Fibroblast of the aortic adventitia (primary cell): Measurements from ENCODE around the gene MTFR1L. TPM values are rescaled to one million over a fixed set of nuclear protein-coding genes. Genes with fewer than 3 reads are reported as not detected.

Source experiments
- DNase-seq: peaks from one replicate; pipeline ENCODE4 v3.0.0-alpha.2; 2010; ENCODE audit warnings: low read depth
- H3K4me3 ChIP-seq: 2 replicates; pipeline ENCODE4 v1.5.1; 2011; ENCODE audit warnings: low read depth, mild to moderate bottlenecking, control low read depth, low read length, moderate library complexity
- CTCF ChIP-seq: IDR thresholded peaks from 2 replicates; pipeline ENCODE4 v1.5.1; 2011; ENCODE audit warnings: mild to moderate bottlenecking, low read length, control low read depth, inconsistent platforms; ENCODE audit not compliant: insufficient read depth
- total RNA-seq: library from RNA; depleted of rRNA; stranded (reverse); fragments of >200 nt; gene quantifications from 2 replicates; pipeline ENCODE4 v1.2.3, GENCODE V29; 2012; ENCODE audit warnings: low replicate concordance

Gene MTFR1L
- total RNA-seq, 1 donor, result 44.6 TPM

- DNase-seq, result no peak
- H3K4me3 ChIP-seq, result no peak overlapping the region
- no peak for TF ChIP-seq CTCF
Observed at GRCh38 chr1:25803368-25803767, 16.4 kb upstream of the MTFR1L start.

GRCh38 chr1:25804244-25804963 is 15.3 kb upstream of the MTFR1L start:
- no peak for TF ChIP-seq CTCF
- no peak overlapping the region for H3K4me3 ChIP-seq
- DNase-seq, result peak; percentile 28

- peak; percentile 3 for TF ChIP-seq CTCF
- no peak overlapping the region for H3K4me3 ChIP-seq
- DNase-seq, result no peak
Observed at GRCh38 chr1:25804964-25805862, 14.5 kb upstream of the MTFR1L start.

GRCh38 chr1:25805863-25806225 is 13.9 kb upstream of the MTFR1L start:
- DNase-seq, result peak; percentile 63
- TF ChIP-seq CTCF, result no peak
- no peak overlapping the region for H3K4me3 ChIP-seq

GRCh38 chr1:25806418-25806817 is 13.3 kb upstream of the MTFR1L start:
- TF ChIP-seq CTCF, result no peak
- DNase-seq, result peak; percentile 64
- no peak overlapping the region for H3K4me3 ChIP-seq

- H3K4me3 ChIP-seq, result no peak overlapping the region
- TF ChIP-seq CTCF, result no peak
- no peak for DNase-seq
Observed at GRCh38 chr1:25807480-25808390, 12.0 kb upstream of the MTFR1L start.
